ENCODE data around the gene SOHLH1.

SOHLH1 gene

DNA sequence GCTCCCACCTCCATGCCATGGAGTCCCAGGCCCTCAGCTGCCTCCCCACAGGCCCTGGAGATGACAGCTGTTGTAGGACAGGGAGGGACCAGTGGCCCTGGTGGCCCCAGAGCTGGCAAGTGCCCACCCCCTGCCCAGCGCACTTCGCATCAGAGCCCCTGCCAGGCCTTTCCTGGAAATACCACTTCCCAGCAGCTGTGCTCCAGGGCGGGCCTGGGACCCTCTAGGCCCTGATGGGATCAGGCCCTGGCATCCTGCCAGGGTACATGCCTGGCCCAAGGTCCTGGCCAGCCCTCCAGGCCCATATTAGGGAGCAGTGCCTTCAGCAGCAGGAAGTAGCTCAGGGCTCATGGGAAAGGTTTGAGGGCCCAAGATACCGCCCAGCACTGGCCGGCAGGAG, 5.2 kb upstream of the SOHLH1 start:
- Histone ChIP-seq H3K4me3 (no peak overlapping the region), H3K9me3 (no peaks in the 10 kb centered on the region), H3K27me3 (ENCODE audit: low read depth) (peaks cover 2% of the 10 kb centered on the region; the same call in 1 of the 2 replicates), H3K4me1 (no peaks in the 10 kb centered on the region), H3K36me3 (replicated peaks) (no peaks in the 10 kb centered on the region)
- DNase-seq (ENCODE audit: low spot score in 2 of 2) = no peak
- in situ Hi-C loops (cut with MboI; ENCODE audit: low sequenced_read_pairs) = no loop called here

DNA sequence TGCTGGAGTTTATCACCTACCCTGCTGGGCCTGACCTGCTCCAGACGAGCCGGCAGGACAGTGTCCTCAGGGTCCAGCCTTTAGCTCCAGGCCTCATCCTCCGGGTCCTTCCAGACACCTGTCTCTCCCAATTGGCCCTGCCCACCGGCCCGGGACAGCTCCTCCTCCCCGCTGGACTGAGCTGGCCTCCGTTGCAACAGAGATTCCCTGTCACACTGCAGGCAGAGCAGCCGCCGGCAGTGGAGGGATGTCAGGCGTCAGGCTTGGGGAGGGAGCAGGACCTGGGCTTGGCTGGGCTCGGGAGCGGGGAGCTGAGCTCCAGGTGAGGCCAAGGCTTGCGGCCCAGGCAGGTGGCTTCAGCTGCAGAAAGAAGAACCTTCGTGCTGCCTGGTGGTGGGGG, 4.4 kb upstream of the SOHLH1 start:
- DNase-seq (ENCODE audit: low spot score in 2 of 2) = no peak
- in situ Hi-C loops (cut with MboI; ENCODE audit: low sequenced_read_pairs) = no loop called here
- no peaks in the 10 kb centered on the region for H3K4me1 ChIP-seq

DNA sequence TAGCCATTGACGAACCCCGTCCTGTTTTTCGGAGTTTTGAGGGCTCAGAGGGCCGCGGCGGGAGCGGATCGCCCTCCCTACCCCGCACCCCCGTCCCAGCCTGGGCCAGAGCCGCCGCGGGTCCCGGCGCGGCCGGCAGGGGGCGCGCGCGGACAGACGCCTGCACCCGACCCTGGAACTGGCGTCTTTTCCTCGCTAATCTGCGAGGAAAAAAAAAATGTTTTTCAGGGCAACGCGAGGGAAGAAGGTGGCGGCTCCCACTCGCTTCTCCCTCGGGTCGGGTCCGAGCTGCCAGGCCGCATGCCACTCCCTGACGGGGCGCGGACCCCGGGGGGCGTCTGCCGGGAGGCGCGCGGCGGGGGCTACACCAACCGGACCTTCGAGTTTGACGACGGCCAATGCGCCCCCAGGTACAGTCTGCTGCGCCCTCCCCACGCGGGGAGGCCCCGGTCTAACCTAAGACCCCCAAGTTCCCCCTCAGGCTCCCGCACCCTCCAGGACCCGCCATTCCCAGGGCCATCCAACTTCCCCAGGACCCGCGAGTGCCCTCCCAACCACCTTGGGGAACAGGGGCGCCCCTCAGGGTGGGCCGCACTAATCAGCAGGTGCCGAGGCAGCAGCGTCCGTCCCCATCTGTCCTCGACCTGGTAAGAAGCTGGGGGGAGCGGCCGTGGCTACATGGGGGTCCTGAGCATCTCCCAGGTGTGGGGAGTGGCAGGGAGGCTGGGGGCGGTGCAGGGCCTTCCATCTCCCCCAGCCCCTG, 2.9 kb upstream of the SOHLH1 start, which contains the start of gene KCNT1:
Gene KCNT1 (plus strand): TSS at position 227 of the 763 bp plus-strand sequence. CDS start 74 bp downstream, at position 301.
- no peaks in the 10 kb centered on the region for H3K36me3 ChIP-seq (replicated peaks)
- no peaks in the 10 kb centered on the region for H3K4me1 ChIP-seq
- H3K27me3 ChIP-seq (ENCODE audit: low read depth) = peaks cover 2% of the 10 kb centered on the region; the same call in 1 of the 2 replicates
- H3K9me3 ChIP-seq = no peaks in the 10 kb centered on the region
- peak within 1 kb of the TSS; percentile 19 for H3K4me3 ChIP-seq
- in situ Hi-C loops (cut with MboI; ENCODE audit: low sequenced_read_pairs) = no loop called here
- DNase-seq (ENCODE audit: low spot score in 2 of 2) = peak; percentile 54 to 76

More for the DNA sequence above, 4.4 kb upstream of the SOHLH1 start:
- H3K9me3 ChIP-seq = no peaks in the 10 kb centered on the region
- H3K4me3 ChIP-seq = no peak overlapping the region
- no peaks in the 10 kb centered on the region for H3K36me3 ChIP-seq (replicated peaks)
- peaks cover 2% of the 10 kb centered on the region; the same call in 1 of the 2 replicates for H3K27me3 ChIP-seq (ENCODE audit: low read depth)

DNA sequence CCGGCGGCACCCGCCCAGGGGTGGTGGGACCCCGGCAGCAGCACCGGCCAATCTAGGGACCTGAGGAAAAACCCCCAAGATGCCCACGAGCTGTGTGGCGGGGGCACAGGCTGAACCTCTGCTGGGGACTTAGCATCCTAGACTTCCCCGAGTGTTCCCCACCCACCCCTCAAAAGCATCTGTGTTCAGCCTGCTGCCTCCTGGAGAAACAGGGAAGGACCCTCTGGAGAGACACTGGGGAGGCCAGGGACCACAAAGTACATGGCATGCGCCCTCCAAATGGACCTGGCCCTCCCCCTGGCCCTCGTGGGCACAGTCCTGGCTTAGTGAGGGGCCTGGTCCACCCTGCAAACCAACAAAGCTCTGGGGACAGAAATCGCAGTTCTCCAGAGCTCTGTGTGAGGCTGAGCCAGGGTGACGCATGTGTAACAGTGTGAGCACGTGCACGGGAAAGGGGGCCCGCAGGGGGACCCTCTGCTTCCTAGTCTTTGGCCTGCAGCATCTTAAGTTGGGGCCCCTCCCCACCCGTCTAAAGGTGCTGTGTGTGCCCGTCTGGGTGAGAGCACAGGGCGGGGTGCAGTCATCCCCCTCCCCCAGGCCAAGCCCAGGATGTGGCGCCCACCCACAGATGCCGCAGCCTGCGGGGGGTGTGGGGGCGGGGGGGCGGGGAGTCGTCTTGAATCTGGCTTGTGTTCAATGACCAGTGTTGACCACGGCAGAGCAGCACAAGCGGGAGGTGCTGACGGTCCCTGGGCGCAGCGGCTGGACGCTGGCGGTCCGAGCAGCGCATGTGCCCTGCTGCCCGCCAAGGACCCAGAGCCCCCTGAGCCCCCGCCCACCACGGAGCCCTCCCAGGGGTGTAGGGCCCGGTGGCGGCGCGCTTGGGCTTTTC, 2.0 kb upstream of the SOHLH1 start:
- Histone ChIP-seq H3K9me3 (no peaks in the 10 kb centered on the region), H3K36me3 (replicated peaks) (no peaks in the 10 kb centered on the region), H3K4me3 (peak overlapping the region; percentile 19), H3K4me1 (no peaks in the 10 kb centered on the region), H3K27me3 (ENCODE audit: low read depth) (peaks cover 2% of the 10 kb centered on the region; the same call in 1 of the 2 replicates)
- DNase-seq (ENCODE audit: low spot score in 2 of 2) = no peak
- in situ Hi-C loops (cut with MboI; ENCODE audit: low sequenced_read_pairs) = no loop called here

DNA sequence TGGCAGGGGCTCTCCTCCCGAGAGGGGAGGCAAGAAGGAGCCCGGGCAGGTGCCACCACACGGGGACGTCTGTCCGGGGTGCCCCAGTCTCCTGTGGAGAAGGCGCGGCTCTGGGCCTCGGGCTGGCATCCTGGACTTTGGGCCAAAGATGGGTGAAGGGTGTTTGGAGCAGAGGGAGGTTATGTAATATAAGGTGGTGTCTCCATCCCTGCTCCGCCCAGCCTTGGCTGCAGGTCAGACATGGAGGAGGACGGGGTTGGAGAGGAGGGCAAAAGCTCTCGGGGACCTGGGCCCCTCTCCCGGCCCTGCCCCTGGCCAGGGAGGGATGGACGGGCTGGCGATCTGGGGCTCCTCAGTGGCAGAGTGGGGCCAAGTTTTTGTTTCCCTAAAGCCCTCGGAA, 1.2 kb upstream of the SOHLH1 start:
- Histone ChIP-seq H3K9me3 (no peaks in the 10 kb centered on the region), H3K36me3 (replicated peaks) (no peaks in the 10 kb centered on the region), H3K4me1 (no peaks in the 10 kb centered on the region), H3K4me3 (no peak overlapping the region), H3K27me3 (ENCODE audit: low read depth) (peaks cover 2% of the 10 kb centered on the region; the same call in 1 of the 2 replicates)
- no peak for DNase-seq (ENCODE audit: low spot score in 2 of 2)
- in situ Hi-C loops (cut with MboI; ENCODE audit: low sequenced_read_pairs) = no loop called here

GRCh38 chr9:135698767-135699166, 514 bp downstream of the SOHLH1 start:
- H3K9me3 ChIP-seq = no peaks in the 10 kb centered on the region
- no peaks in the 10 kb centered on the region for H3K4me1 ChIP-seq
- in situ Hi-C loops (cut with MboI; ENCODE audit: low sequenced_read_pairs) = loop anchor here (25.0 kb wide), 1 partner anchor 89 kb away; no protein-coding TSS in a partner anchor
- no peak overlapping the region for H3K4me3 ChIP-seq
- peaks cover 2% of the 10 kb centered on the region; the same call in 1 of the 2 replicates for H3K27me3 ChIP-seq (ENCODE audit: low read depth)
- no peak for DNase-seq (ENCODE audit: low spot score in 2 of 2)
- no peaks in the 10 kb centered on the region for H3K36me3 ChIP-seq (replicated peaks)

- Histone ChIP-seq H3K4me3 (no peak overlapping the region), H3K27me3 (ENCODE audit: low read depth) (peaks cover 2% of the 10 kb centered on the region; the same call in 1 of the 2 replicates)
- in situ Hi-C loops (cut with MboI; ENCODE audit: low sequenced_read_pairs) = loop anchor here (25.0 kb wide), 1 partner anchor 89 kb away; no protein-coding TSS in a partner anchor
Observed at GRCh38 chr9:135698236-135698635, 1.0 kb downstream of the SOHLH1 start.

DNA sequence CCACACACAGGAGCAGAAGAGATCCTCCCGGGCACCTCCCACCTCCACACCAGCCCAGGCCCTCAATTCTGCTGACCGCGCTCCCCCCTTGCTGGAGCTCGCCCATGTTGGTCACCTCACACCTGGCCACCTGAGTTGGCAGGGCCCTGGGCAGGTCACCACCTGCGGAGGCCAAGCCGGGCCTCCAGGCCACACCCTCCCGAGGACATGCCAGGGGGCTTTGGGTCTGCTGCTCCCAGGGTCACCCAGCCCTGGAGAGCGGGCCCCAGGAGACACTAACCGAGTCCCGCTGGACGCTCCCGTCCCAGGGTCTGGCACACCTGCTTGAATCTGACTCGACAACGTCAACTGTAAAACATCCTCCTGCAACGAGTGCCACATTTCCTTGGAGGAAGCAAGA, 2.1 kb downstream of the SOHLH1 start:
- Histone ChIP-seq H3K4me3 (no peak overlapping the region), H3K4me1 (no peaks in the 10 kb centered on the region), H3K27me3 (ENCODE audit: low read depth) (peaks cover 2% of the 10 kb centered on the region; the same call in 1 of the 2 replicates), H3K36me3 (replicated peaks) (no peaks in the 10 kb centered on the region), H3K9me3 (no peaks in the 10 kb centered on the region)
- in situ Hi-C loops (cut with MboI; ENCODE audit: low sequenced_read_pairs) = loop anchor here (25.0 kb wide), 1 partner anchor 90 kb away; no protein-coding TSS in a partner anchor
- no peak for DNase-seq (ENCODE audit: low spot score in 2 of 2)

More at GRCh38 chr9:135698236-135698635, 1.0 kb downstream of the SOHLH1 start:
- Histone ChIP-seq H3K4me1 (no peaks in the 10 kb centered on the region), H3K9me3 (no peaks in the 10 kb centered on the region), H3K36me3 (replicated peaks) (no peaks in the 10 kb centered on the region)
- no peak for DNase-seq (ENCODE audit: low spot score in 2 of 2)

DNA sequence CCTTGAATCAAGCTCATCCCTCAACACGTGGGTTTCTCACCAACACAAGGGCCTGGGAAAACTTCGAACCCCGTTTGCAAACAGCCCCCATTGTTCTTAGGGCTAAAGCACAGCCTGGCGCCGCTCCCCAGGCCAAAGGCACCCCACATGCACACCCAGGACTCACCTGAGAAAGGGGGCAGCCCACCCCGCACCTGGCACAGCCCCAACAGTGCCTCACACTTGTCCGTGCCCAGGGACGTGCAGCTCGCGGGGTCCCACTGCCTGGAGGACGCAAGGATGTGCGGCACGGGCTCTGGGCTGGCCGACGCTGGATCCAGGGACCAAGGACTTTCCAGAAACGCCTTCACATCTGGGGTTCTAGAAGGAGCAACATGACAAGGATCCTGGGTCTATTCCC, 2.8 kb downstream of the SOHLH1 start:
- H3K27me3 ChIP-seq (ENCODE audit: low read depth) = no peaks in the 10 kb centered on the region
- H3K36me3 ChIP-seq (replicated peaks) = no peaks in the 10 kb centered on the region
- H3K9me3 ChIP-seq = no peaks in the 10 kb centered on the region
- H3K4me3 ChIP-seq = no peak overlapping the region
- no peak for DNase-seq (ENCODE audit: low spot score in 2 of 2)
- in situ Hi-C loops (cut with MboI; ENCODE audit: low sequenced_read_pairs) = loop anchor here (25.0 kb wide), 1 partner anchor 91 kb away; no protein-coding TSS in a partner anchor
- H3K4me1 ChIP-seq = no peaks in the 10 kb centered on the region

DNA sequence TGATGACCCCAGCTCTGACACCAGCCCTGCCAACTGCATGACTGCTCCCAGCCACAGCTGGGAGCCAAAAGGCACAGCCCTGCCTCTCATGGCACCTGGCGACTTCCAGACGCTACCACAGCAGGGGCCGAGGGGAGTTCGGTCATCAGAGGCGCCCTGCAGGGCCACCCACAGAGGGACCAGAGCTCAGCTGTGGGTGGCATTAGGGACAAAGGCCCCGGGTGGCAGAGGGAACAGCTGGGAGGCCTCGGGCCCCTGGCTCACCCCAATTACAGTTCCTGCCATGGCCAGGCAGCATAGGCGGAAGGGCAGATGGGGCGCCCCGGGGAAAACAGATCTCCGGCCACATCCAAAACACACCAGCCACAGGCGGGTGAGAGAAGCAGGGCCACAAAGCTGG, 3.6 kb downstream of the SOHLH1 start:
- in situ Hi-C loops (cut with MboI; ENCODE audit: low sequenced_read_pairs) = loop anchor here (25.0 kb wide), 1 partner anchor 92 kb away; no protein-coding TSS in a partner anchor
- no peaks in the 10 kb centered on the region for H3K4me1 ChIP-seq
- no peak overlapping the region for H3K4me3 ChIP-seq
- no peaks in the 10 kb centered on the region for H3K9me3 ChIP-seq
- H3K36me3 ChIP-seq (replicated peaks) = no peaks in the 10 kb centered on the region
- no peaks in the 10 kb centered on the region for H3K27me3 ChIP-seq (ENCODE audit: low read depth)
- no peak for DNase-seq (ENCODE audit: low spot score in 2 of 2)

- H3K9me3 ChIP-seq = no peaks in the 10 kb centered on the region
- H3K4me1 ChIP-seq = no peaks in the 10 kb centered on the region
- no peak overlapping the region for H3K4me3 ChIP-seq
- in situ Hi-C loops (cut with MboI; ENCODE audit: low sequenced_read_pairs) = loop anchor here (25.0 kb wide), 1 partner anchor 92 kb away; no protein-coding TSS in a partner anchor
- no peaks in the 10 kb centered on the region; the same call in 1 of the 2 replicates for H3K27me3 ChIP-seq (ENCODE audit: low read depth)
- no peak for DNase-seq (ENCODE audit: low spot score in 2 of 2)
- H3K36me3 ChIP-seq (replicated peaks) = no peaks in the 10 kb centered on the region
Observed at GRCh38 chr9:135695036-135695435, 4.2 kb downstream of the SOHLH1 start.

DNA sequence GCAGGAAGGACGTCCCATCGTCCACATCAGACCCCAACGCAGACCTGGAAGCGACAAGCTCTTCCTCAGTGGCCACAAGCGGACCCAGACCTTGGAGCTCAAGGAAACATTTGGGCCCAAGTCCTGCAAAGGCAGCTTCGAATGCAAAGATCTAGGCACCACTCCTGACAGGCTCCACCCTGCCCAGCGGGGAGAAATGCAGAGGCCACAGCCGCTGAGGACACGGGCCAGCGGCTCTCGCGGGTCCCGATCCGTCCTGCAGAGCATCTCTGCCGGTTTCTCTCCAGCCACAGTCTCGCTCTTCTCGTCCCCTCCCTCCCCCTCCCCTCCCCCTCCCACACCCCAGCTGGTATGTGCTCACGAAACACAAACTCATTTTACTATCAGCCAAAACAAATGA, 4.9 kb downstream of the SOHLH1 start:
- DNase-seq (ENCODE audit: low spot score in 2 of 2) = no peak
- H3K36me3 ChIP-seq (replicated peaks) = no peaks in the 10 kb centered on the region
- H3K4me1 ChIP-seq = no peaks in the 10 kb centered on the region
- peaks cover 4% of the 10 kb centered on the region for H3K27me3 ChIP-seq (ENCODE audit: low read depth)
- in situ Hi-C loops (cut with MboI; ENCODE audit: low sequenced_read_pairs) = loop anchor here (25.0 kb wide), 1 partner anchor 93 kb away; no protein-coding TSS in a partner anchor
- H3K4me3 ChIP-seq = no peak overlapping the region
- H3K9me3 ChIP-seq = no peaks in the 10 kb centered on the region

DNA sequence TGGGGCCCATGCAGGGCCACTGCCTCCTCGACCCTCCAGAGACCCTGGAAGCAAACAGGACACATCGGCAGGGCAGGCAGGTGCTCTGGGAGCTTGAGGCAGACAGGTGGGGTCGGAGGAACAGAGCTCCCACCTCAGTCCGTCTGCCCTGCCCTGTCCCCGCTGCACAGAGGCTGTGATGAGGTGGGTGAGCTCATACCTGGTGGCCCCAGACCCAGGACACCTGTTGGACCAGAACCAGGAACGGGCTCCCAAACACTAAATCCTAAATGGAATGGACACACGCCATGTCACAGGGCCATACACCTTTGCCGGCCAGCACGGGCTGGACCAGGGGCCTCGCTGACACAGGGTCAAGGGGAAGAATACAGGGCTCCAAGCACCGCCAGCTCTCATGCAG, 5.5 kb downstream of the SOHLH1 start:
- Histone ChIP-seq H3K27me3 (ENCODE audit: low read depth) (peaks cover 4% of the 10 kb centered on the region), H3K36me3 (replicated peaks) (no peaks in the 10 kb centered on the region), H3K9me3 (no peaks in the 10 kb centered on the region), H3K4me3 (no peak overlapping the region), H3K4me1 (no peaks in the 10 kb centered on the region)
- no peak for DNase-seq (ENCODE audit: low spot score in 2 of 2)
- in situ Hi-C loops (cut with MboI; ENCODE audit: low sequenced_read_pairs) = loop anchor here (25.0 kb wide), 1 partner anchor 94 kb away; no protein-coding TSS in a partner anchor
